Suprapubic skin (tissue), 3 donors: Measurements from ENCODE around the gene MAGEF1.

Source experiments
- POLR2AphosphoS5 ChIP-seq, 3 donors: sonication (generic); formaldehyde crosslinking; IDR thresholded peaks; one replicate each; pipeline ENCODE4 v1.6.1; 2017; ENCODE audit warnings: antibody characterized with exemption in 3 of 3
- TF ChIP-seq, protein P1 (sequence below), 2 donors: fragments of 200-600 bp in 1 of 2; fragments of 450-650 bp in 1 of 2; sonication (generic) in 1 of 2; IDR thresholded peaks; one replicate each; pipeline ENCODE4 v1.5.1; 2016 to 2019; ENCODE audit warnings: antibody characterized with exemption in 2 of 2, mild to moderate bottlenecking in 1 of 2, moderate library complexity in 1 of 2

DNA sequence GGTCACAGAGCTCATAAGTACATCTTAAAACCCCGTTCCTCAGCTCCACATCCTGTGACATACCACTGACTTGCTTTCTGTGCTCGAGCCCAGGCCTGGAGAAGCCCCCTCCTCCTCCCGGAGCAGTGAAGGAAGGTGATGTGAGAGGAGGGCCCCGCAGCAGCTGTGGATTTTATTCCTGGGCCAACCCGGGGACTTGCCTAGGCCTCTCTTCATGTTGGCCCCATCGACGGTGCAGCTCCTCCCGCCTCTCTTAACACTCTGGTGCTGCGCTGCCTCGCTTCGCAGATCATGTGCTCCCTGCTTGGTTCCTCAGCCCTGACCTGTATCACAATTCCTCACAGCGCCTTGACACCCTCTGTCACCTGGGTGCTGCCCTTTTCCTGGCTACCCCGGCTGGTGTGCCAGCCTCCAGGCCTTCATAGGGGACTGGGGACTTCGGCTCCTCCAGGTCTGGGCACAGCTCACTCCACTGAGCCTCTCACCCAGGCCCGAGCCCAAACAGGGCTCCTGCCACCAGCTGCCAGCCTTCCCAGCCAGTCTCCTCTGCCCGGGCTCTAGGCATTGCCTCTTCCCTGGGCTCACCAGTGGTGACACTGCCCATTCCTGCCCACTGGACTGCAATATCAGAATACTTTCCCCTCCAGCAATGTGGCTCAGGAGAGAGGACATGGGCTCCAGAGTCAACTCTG is 21.5 kb downstream of the MAGEF1 start:
- no peak for TF ChIP-seq POLR2AphosphoS5 (IDR thresholded peaks at IDR 0.05)
- TF ChIP-seq, protein P1, sequence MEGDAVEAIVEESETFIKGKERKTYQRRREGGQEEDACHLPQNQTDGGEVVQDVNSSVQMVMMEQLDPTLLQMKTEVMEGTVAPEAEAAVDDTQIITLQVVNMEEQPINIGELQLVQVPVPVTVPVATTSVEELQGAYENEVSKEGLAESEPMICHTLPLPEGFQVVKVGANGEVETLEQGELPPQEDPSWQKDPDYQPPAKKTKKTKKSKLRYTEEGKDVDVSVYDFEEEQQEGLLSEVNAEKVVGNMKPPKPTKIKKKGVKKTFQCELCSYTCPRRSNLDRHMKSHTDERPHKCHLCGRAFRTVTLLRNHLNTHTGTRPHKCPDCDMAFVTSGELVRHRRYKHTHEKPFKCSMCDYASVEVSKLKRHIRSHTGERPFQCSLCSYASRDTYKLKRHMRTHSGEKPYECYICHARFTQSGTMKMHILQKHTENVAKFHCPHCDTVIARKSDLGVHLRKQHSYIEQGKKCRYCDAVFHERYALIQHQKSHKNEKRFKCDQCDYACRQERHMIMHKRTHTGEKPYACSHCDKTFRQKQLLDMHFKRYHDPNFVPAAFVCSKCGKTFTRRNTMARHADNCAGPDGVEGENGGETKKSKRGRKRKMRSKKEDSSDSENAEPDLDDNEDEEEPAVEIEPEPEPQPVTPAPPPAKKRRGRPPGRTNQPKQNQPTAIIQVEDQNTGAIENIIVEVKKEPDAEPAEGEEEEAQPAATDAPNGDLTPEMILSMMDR (IDR thresholded peaks at IDR 0.05): no peak
